PC-3 (cell line): ENCODE results near the gene POLR2B.

ENCODE experiments used
- EZH2 ChIP-seq: fragments of 300-600 bp; sonication (generic); IDR thresholded peaks from one replicate; pipeline ENCODE4 v1.6.1; 2017; ENCODE audit warnings: antibody characterized with exemption, mild to moderate bottlenecking, low read length; ENCODE audit not compliant: unreplicated experiment
- EZH2phosphoT487 ChIP-seq: fragments of 300-600 bp; sonication (generic); IDR thresholded peaks from 2 replicates; pipeline ENCODE4 v1.6.1; 2018; ENCODE audit warnings: mild to moderate bottlenecking, antibody characterized with exemption, low read length, borderline replicate concordance
- TF ChIP-seq, protein P1 (sequence below): fragments of 300-600 bp; sonication (generic); conservative IDR thresholded peaks from 2 replicates; pipeline ENCODE4 v1.5.1; 2017; ENCODE audit warnings: antibody characterized with exemption, low read depth, mild to moderate bottlenecking, low read length

DNA sequence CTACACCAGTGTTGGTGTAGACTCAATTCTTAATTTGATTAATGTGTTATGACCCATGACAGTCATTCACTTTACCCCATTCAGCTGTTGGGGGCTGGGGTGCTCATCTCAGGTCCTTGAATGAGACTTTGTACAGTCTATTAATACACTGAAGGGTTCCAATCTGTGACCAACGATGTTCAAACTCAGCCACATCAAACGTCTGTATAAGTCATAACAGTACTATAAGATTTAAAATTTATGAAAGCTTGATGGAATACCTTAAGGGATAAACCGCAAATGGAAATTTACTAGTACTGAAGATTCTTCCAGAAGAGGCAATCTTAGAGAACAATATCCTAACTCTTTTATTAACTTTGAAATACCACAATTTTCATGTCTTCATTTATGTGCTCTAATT, 37.3 kb upstream of the POLR2B start:
- TF ChIP-seq, protein P1, sequence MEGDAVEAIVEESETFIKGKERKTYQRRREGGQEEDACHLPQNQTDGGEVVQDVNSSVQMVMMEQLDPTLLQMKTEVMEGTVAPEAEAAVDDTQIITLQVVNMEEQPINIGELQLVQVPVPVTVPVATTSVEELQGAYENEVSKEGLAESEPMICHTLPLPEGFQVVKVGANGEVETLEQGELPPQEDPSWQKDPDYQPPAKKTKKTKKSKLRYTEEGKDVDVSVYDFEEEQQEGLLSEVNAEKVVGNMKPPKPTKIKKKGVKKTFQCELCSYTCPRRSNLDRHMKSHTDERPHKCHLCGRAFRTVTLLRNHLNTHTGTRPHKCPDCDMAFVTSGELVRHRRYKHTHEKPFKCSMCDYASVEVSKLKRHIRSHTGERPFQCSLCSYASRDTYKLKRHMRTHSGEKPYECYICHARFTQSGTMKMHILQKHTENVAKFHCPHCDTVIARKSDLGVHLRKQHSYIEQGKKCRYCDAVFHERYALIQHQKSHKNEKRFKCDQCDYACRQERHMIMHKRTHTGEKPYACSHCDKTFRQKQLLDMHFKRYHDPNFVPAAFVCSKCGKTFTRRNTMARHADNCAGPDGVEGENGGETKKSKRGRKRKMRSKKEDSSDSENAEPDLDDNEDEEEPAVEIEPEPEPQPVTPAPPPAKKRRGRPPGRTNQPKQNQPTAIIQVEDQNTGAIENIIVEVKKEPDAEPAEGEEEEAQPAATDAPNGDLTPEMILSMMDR: no peak
- TF ChIP-seq EZH2 (no peak), EZH2phosphoT487 (no peak)
